OCI-LY1 (cell line): ENCODE measurements around the gene RRH.

Experiments
- H2AFZ ChIP-seq: fragments of 200-600 bp; sonication (generic), shearing (Covaris generic); 2 replicates; pipeline ENCODE4 v1.6.0; 2014; ENCODE audit warnings: antibody characterized with exemption, mild to moderate bottlenecking, low read length
- H3F3A ChIP-seq: fragments of 200-600 bp; sonication (generic), shearing (Covaris generic); 2 replicates; pipeline ENCODE4 v1.6.0; 2014; ENCODE audit warnings: mild to moderate bottlenecking, antibody characterized with exemption, low read length, moderate library complexity; ENCODE audit not compliant: insufficient read depth
- H3K27ac ChIP-seq: fragments of 200-600 bp; sonication (generic); 2 replicates; pipeline ENCODE4 v1.5.1; 2014; ENCODE audit warnings: low read length, mixed run types, mild to moderate bottlenecking, low read depth; ENCODE audit not compliant: poor library complexity, severe bottlenecking
- H3K27me3 ChIP-seq: fragments of 200-600 bp; sonication (generic); 2 replicates; pipeline ENCODE4 v1.6.0; 2014; ENCODE audit warnings: antibody characterized with exemption, mild to moderate bottlenecking, low read length, moderate library complexity; ENCODE audit not compliant: insufficient read depth
- H3K36me3 ChIP-seq: fragments of 200-600 bp; sonication (generic); 2 replicates; pipeline ENCODE4 v1.6.1; 2014; ENCODE audit warnings: mild to moderate bottlenecking, antibody characterized with exemption, low read length, moderate library complexity, mixed read lengths; ENCODE audit not compliant: insufficient read depth
- H3K4me1 ChIP-seq: fragments of 200-600 bp; sonication (generic); 2 replicates; pipeline ENCODE4 v1.5.1; 2014; ENCODE audit warnings: mild to moderate bottlenecking, low read length, moderate library complexity; ENCODE audit not compliant: insufficient read depth, severe bottlenecking
- H3K4me2 ChIP-seq: fragments of 200-600 bp; sonication (generic), shearing (Covaris generic); 2 replicates; pipeline ENCODE4 v1.6.1; 2014; ENCODE audit warnings: low read length
- H3K4me3 ChIP-seq: fragments of 200-600 bp; sonication (generic); 2 replicates; pipeline ENCODE4 v1.5.1; 2014; ENCODE audit warnings: low read length, low read depth, mild to moderate bottlenecking, mixed read lengths; ENCODE audit not compliant: poor library complexity, severe bottlenecking
- H3K79me2 ChIP-seq: fragments of 200-600 bp; shearing (Covaris generic); 2 replicates; pipeline ENCODE4 v1.6.1; 2016; ENCODE audit warnings: mixed run types, low read length, mixed read lengths; ENCODE audit not compliant: insufficient read depth
- H3K9ac ChIP-seq: fragments of 200-600 bp; sonication (generic), shearing (Covaris generic); 2 replicates; pipeline ENCODE4 v1.6.1; 2014; ENCODE audit warnings: mild to moderate bottlenecking, low read length, mixed read lengths
- H3K9me2 ChIP-seq: fragments of 200-600 bp; sonication (generic), shearing (Covaris generic); 2 replicates; pipeline ENCODE4 v1.6.1; 2014; ENCODE audit warnings: low read depth, mild to moderate bottlenecking, low read length, mixed read lengths
- H3K9me3 ChIP-seq: fragments of 200-600 bp; shearing (Covaris generic); 2 replicates; pipeline ENCODE4 v1.6.1; 2014; ENCODE audit warnings: low read length, mixed read lengths
- H4K20me1 ChIP-seq: fragments of 200-600 bp; sonication (generic), shearing (Covaris generic); 2 replicates; pipeline ENCODE4 v1.6.0; 2016; ENCODE audit warnings: mild to moderate bottlenecking, low read length; ENCODE audit not compliant: insufficient read depth
- CTCF ChIP-seq: fragments of 200-600 bp; sonication (generic), shearing (Covaris generic); IDR thresholded peaks from 2 replicates; pipeline ENCODE4 v1.5.1; 2017; ENCODE audit warnings: mild to moderate bottlenecking, antibody characterized with exemption, low read length, moderate library complexity, mixed read lengths
- EZH2 ChIP-seq: fragments of 200-600 bp; sonication (generic), shearing (Covaris generic); IDR thresholded peaks from 2 replicates; pipeline ENCODE4 v1.8.0; 2017; ENCODE audit warnings: borderline replicate concordance, mixed run types, mild to moderate bottlenecking, antibody characterized with exemption, low read length, moderate library complexity, mixed read lengths

RRH gene

GRCh38 chr4:109861271-109861670 lies 33.5 kb downstream of the RRH start:
- Histone ChIP-seq H2AFZ (no peak overlapping the region), H3K4me2 (no peak overlapping the region), H4K20me1 (no peaks in the 10 kb centered on the region), H3K79me2 (no peaks in the 10 kb centered on the region), H3F3A (no peaks in the 10 kb centered on the region), H3K27ac (no peak overlapping the region), H3K4me3 (no peak overlapping the region), H3K9ac (no peak overlapping the region), H3K27me3 (no peaks in the 10 kb centered on the region), H3K9me2 (no peaks in the 10 kb centered on the region), H3K36me3 (no peaks in the 10 kb centered on the region), H3K9me3 (peaks cover 8% of the 10 kb centered on the region; the same call in 1 of the 2 replicates), H3K4me1 (no peaks in the 10 kb centered on the region)
- TF ChIP-seq EZH2 (no peak), CTCF (no peak)

GRCh38 chr4:109861916-109862511 lies 34.2 kb downstream of the RRH start:
- Histone ChIP-seq H3K9me2 (no peaks in the 10 kb centered on the region), H3K4me1 (no peaks in the 10 kb centered on the region), H3K27me3 (no peaks in the 10 kb centered on the region), H3K27ac (no peak overlapping the region), H3K9me3 (peaks cover 8% of the 10 kb centered on the region; the same call in 1 of the 2 replicates), H3K4me2 (no peak overlapping the region), H3K79me2 (no peaks in the 10 kb centered on the region), H4K20me1 (no peaks in the 10 kb centered on the region), H3K9ac (no peak overlapping the region), H3F3A (no peaks in the 10 kb centered on the region), H3K36me3 (no peaks in the 10 kb centered on the region), H3K4me3 (no peak overlapping the region), H2AFZ (no peak overlapping the region)
- TF ChIP-seq CTCF (no peak), EZH2 (no peak)

- TF ChIP-seq EZH2: no peak
- TF ChIP-seq CTCF: no peak
- Histone ChIP-seq H3K4me1 (no peaks in the 10 kb centered on the region), H3K36me3 (no peaks in the 10 kb centered on the region), H3K9me2 (no peaks in the 10 kb centered on the region), H3K79me2 (no peaks in the 10 kb centered on the region), H3K4me2 (no peak overlapping the region), H4K20me1 (no peaks in the 10 kb centered on the region), H3F3A (no peaks in the 10 kb centered on the region), H3K9ac (no peak overlapping the region), H3K27me3 (no peaks in the 10 kb centered on the region), H2AFZ (no peak overlapping the region), H3K27ac (no peak overlapping the region), H3K9me3 (peaks cover 8% of the 10 kb centered on the region; the same call in 1 of the 2 replicates), H3K4me3 (no peak overlapping the region)
Observed at GRCh38 chr4:109864134-109864533, 36.4 kb downstream of the RRH start.
